ENCODE results near the gene NAV2.

NAV2 gene

GRCh38 chr11:19696073-19696472, 16.6 kb upstream of the NAV2 start:
- DNase-seq (ENCODE audit: low read depth) = no peak
- TF ChIP-seq, protein P1, sequence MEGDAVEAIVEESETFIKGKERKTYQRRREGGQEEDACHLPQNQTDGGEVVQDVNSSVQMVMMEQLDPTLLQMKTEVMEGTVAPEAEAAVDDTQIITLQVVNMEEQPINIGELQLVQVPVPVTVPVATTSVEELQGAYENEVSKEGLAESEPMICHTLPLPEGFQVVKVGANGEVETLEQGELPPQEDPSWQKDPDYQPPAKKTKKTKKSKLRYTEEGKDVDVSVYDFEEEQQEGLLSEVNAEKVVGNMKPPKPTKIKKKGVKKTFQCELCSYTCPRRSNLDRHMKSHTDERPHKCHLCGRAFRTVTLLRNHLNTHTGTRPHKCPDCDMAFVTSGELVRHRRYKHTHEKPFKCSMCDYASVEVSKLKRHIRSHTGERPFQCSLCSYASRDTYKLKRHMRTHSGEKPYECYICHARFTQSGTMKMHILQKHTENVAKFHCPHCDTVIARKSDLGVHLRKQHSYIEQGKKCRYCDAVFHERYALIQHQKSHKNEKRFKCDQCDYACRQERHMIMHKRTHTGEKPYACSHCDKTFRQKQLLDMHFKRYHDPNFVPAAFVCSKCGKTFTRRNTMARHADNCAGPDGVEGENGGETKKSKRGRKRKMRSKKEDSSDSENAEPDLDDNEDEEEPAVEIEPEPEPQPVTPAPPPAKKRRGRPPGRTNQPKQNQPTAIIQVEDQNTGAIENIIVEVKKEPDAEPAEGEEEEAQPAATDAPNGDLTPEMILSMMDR (conservative IDR thresholded peaks at IDR 0.05; ENCODE audit: low read length) = no peak
- H3K4me3 ChIP-seq (ENCODE audit: low read length) = no peak overlapping the region

DNA sequence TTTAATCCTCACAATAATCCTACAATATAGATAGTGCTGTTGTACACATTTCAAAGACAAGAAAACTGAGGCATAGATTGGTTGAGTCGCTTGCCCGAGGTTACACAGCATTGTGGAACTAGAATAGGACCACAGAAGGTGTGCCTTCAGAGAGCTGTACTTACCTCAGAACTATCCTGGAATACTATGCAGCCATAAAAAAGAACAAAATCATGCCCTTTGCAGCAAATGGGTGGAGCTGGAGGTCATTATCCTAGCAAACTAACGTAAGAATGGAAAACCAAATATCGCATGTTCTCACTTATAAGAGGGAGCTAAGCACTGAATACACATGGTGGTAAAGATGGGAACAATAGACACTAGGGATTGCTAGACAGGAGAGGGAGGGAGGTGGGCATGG, 15.7 kb upstream of the NAV2 start:
- TF ChIP-seq, protein P1 (conservative IDR thresholded peaks at IDR 0.05; ENCODE audit: low read length) = no peak
- DNase-seq (ENCODE audit: low read depth) = no peak
- H3K4me3 ChIP-seq (ENCODE audit: low read length) = no peak overlapping the region

- no peak overlapping the region for H3K4me3 ChIP-seq (ENCODE audit: low read length)
- TF ChIP-seq, protein P1 (conservative IDR thresholded peaks at IDR 0.05; ENCODE audit: low read length) = no peak
- peak; percentile 25 for DNase-seq (ENCODE audit: low read depth)
Measured at GRCh38 chr11:19697721-19698121, 14.9 kb upstream of the NAV2 start.

DNA sequence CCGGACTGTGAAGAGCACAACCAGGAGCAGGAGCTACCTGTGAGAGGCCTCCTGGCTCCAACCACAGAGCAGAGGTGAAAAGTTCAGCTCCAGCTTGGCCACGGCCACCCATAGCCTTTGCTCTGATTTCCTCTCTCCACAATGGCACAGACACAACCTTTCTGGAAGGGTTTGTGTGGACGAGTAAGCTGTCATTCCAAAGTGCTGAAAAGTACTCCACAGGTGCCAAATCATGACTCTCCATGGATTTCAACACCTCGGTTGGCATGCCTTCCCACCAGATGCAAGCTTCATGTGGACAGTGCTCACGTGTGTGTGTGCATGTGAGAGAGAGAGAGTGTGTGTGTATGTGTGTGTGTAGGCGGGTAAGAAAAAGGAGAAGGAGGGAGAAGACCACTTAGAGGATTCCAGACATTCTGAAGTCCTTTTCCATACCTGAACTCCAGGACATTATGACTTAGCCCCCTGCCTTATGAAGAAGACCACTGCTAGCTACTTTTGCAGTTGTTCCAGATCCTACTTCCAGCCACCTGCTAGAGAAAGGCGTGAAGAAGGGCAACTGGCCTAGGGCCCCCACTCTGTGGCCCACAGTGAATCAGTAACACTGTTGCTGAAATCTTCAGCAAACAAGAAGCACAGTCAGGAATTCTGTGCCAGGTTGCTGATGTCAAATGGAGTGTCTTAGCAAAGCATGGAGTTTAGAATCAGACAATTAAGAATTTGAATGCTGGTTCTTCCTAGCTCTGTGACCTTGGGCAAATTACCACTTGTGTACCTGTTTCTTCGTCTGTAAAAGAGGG, 13.9 kb upstream of the NAV2 start:
- DNase-seq (ENCODE audit: low read depth) = peak; percentile 98
- no peak overlapping the region for H3K4me3 ChIP-seq (ENCODE audit: low read length)
- TF ChIP-seq, protein P1 (conservative IDR thresholded peaks at IDR 0.05; ENCODE audit: low read length) = no peak

DNA sequence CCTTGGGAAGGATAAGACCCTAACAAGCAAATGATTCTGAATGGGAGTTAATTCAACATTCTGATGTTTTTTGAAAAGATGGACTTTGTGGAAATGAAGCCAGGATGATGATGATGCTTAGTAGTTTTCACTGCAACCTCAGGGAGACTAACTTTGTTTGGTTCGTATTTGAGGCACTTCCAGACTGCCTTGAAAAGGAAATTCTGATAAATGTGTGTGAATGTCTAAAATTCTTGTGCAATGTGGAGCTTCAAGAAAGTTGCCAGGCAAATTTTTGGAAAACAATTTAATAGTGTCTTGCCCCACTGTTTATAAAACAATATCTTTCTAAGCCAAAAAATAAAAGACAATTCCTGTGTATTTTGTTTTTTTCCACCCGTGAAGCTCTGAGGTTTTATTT, 11.2 kb upstream of the NAV2 start:
- H3K4me3 ChIP-seq (ENCODE audit: low read length) = no peak overlapping the region
- TF ChIP-seq, protein P1 (conservative IDR thresholded peaks at IDR 0.05; ENCODE audit: low read length) = no peak
- DNase-seq (ENCODE audit: low read depth) = peak; percentile 71

GRCh38 chr11:19702620-19703019, 10.0 kb upstream of the NAV2 start:
- H3K4me3 ChIP-seq (ENCODE audit: low read length) = no peak overlapping the region
- no peak for DNase-seq (ENCODE audit: low read depth)
- TF ChIP-seq, protein P1 (conservative IDR thresholded peaks at IDR 0.05; ENCODE audit: low read length) = no peak

- TF ChIP-seq, protein P1 (conservative IDR thresholded peaks at IDR 0.05; ENCODE audit: low read length) = no peak
- H3K4me3 ChIP-seq (ENCODE audit: low read length) = no peak overlapping the region
- DNase-seq (ENCODE audit: low read depth) = peak; percentile 30
Measured at GRCh38 chr11:19703211-19703610, 9.4 kb upstream of the NAV2 start.
